PC-9 (cell line): Measurements from ENCODE around the gene SLC7A5. TPM values are rescaled to one million over a fixed set of nuclear protein-coding genes. Genes with fewer than 3 reads are reported as not detected.

ENCODE experiments used
- BruUV-seq: library from RNA; stranded (reverse); fragments of 400-500 nt; replicated peaks from 2 replicates; lab custom pipeline; 2021; lab: Mats Ljungman, UMichigan
- CTCF ChIA-PET: fragments of 300-600 bp; sonication (Branson Sonifier 250); formaldehyde crosslinking; loops from one replicate; lab custom pipeline; 2022; ENCODE audit warnings: antibody characterized with exemption; lab: Charles Lee
- POLR2A ChIA-PET: fragments of 300-600 bp; sonication (Branson Sonifier 250); formaldehyde crosslinking; loops from one replicate; lab custom pipeline; 2022; ENCODE audit warnings: antibody characterized with exemption; ENCODE audit not compliant: unreplicated experiment; lab: Charles Lee
- DNase-seq, 2 experiments: peaks; one replicate each; pipeline versions ENCODE4 v3.0.0 to v3.0.0-alpha.2; 2015 to 2022; ENCODE audit warnings: mixed read lengths in 1 of 2
- H2AFZ ChIP-seq: fragments of 200-600 bp; sonication (generic); 2 replicates; pipeline ENCODE4 v1.8.1; 2017; ENCODE audit warnings: antibody characterized with exemption
- H3F3A ChIP-seq: fragments of 200-600 bp; sonication (generic); 2 replicates; pipeline ENCODE4 v1.8.1; 2017; ENCODE audit warnings: antibody characterized with exemption, mild to moderate bottlenecking, low read depth; ENCODE audit not compliant: insufficient read depth
- H3K27ac ChIP-seq: fragments of 200-600 bp; sonication (generic); 2 replicates; pipeline ENCODE4 v1.6.1; 2016; ENCODE audit warnings: mixed run types
- H3K27me3 ChIP-seq: fragments of 200-600 bp; sonication (generic); 2 replicates; pipeline ENCODE4 v1.6.1; 2016; ENCODE audit warnings: low read depth, mixed run types; ENCODE audit not compliant: insufficient read depth
- H3K36me3 ChIP-seq: fragments of 200-600 bp; sonication (generic); 2 replicates; pipeline ENCODE4 v1.6.1; 2016; ENCODE audit warnings: low read depth, mixed run types
- H3K4me1 ChIP-seq: fragments of 200-600 bp; sonication (generic); replicated peaks from 2 replicates; pipeline ENCODE4 v1.6.1; 2016; ENCODE audit warnings: mixed run types; ENCODE audit not compliant: insufficient read depth
- H3K4me2 ChIP-seq: fragments of 200-600 bp; sonication (generic); 2 replicates; pipeline ENCODE4 v1.6.1; 2017; ENCODE audit warnings: mixed run types
- H3K4me3 ChIP-seq: fragments of 200-600 bp; sonication (generic); 2 replicates; pipeline ENCODE4 v1.6.1; 2016; ENCODE audit warnings: mixed run types
- H3K79me2 ChIP-seq: fragments of 200-600 bp; sonication (generic); 2 replicates; pipeline ENCODE4 v1.6.1; 2017; ENCODE audit warnings: low read depth, mixed run types
- H3K9me2 ChIP-seq: fragments of 200-600 bp; sonication (generic); 2 replicates; pipeline ENCODE4 v1.8.1; 2017; ENCODE audit warnings: mild to moderate bottlenecking; ENCODE audit not compliant: insufficient read depth
- H3K9me3 ChIP-seq: fragments of 200-600 bp; sonication (generic); 2 replicates; pipeline ENCODE4 v1.8.1; 2016; ENCODE audit warnings: low read depth; ENCODE audit not compliant: insufficient read depth
- H4K20me1 ChIP-seq: fragments of 200-600 bp; sonication (generic); 2 replicates; pipeline ENCODE4 v1.8.1; 2017; ENCODE audit not compliant: insufficient read depth
- EZH2 ChIP-seq: fragments of 200-600 bp; sonication (generic); IDR thresholded peaks from 2 replicates; pipeline ENCODE4 v1.8.0; 2017; ENCODE audit warnings: antibody characterized with exemption, low read depth
- intact Hi-C: fragments of 100-400 bp; cut with micrococcal nuclease; formaldehyde crosslinking; loops from one replicate; pipeline ENCODE4 v1.10.0; 2022; ENCODE audit not compliant: unreplicated experiment
- total RNA-seq: library from RNA; stranded (reverse); gene quantifications from 2 replicates; pipeline ENCODE4 v1.2.3, GENCODE V29; 2021
- TF ChIP-seq, protein P1 (sequence below): fragments of 200-600 bp; sonication (generic); conservative IDR thresholded peaks from 2 replicates; pipeline ENCODE4 v1.6.1; 2017; ENCODE audit warnings: mixed run types, antibody characterized with exemption, mild to moderate bottlenecking, moderate library complexity

Gene SLC7A5
- total RNA-seq, 1 experiment from 2014 or later, result 496 TPM

DNA sequence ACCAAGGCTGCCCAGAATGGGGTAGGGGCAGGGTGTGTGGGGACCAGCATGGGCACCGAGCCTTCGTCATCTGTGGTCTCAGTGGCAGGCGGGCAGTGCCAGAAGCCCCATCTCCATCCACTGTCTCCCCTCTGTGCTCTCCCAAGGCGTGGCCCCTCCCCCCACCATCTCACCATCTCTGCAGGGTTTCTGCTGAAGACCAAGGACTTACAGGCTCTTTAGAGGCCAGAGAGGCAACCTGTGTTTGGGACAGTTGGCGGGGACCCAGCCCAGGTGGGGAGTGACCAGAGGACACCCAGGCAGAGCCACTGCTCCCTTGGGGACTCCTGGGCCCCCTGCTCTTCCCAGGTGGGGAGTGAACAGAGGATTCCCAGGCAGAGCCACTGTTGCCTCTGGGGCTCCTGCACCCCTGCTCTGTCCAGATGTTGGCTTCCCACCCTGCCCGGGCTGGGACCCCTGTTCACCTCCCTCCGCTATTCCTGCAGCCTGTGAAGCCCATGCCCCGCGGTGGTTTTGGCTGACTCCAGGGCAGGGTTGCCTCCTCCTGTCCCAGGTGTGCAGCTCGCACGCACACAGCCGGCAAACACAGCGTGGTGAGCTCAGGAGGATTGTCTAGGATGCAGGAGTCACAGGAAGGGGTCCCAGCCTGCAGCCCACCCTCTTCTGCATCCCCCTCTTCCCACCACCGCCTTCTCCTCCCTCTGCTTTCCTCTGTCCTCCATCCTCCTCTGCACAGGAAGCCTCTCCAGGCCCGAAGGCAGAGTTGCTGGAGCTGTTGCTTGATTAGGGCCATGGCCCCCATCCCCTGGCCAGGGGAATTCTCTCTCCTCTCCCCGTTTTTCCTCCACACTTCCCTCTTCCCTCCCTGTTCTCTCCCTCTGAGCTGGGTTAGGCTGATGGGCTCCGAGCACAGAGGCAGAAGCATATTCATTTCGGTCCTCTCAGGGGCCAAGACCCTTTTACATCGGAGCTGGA lies 45.0 kb downstream of the SLC7A5 start:
- H3K36me3 ChIP-seq, result no peaks in the 10 kb centered on the region
- H2AFZ ChIP-seq, result no peak overlapping the region
- H3K27ac ChIP-seq, result no peak overlapping the region
- no peaks in the 10 kb centered on the region for H3K9me2 ChIP-seq
- no peaks in the 10 kb centered on the region for H3K79me2 ChIP-seq
- H3K27me3 ChIP-seq, result no peaks in the 10 kb centered on the region
- H3K4me3 ChIP-seq, result no peak overlapping the region
- peaks cover 21% of the 10 kb centered on the region; the same call in 1 of the 2 replicates for H3F3A ChIP-seq
- BruUV-seq, result no TSS peak
- no peak for DNase-seq
- no peaks in the 10 kb centered on the region for H3K9me3 ChIP-seq
- intact Hi-C loops, result no loop called here
- H3K4me1 ChIP-seq, result no peaks in the 10 kb centered on the region
- CTCF ChIA-PET, result interaction anchor here (1.3 kb wide), 1 partner anchor 25 kb away, joined by 4 read pairs; no protein-coding TSS in a partner anchor
- TF ChIP-seq EZH2, result no peak
- H4K20me1 ChIP-seq, result no peaks in the 10 kb centered on the region; the same call in none of the 2 replicates
- no peak overlapping the region for H3K4me2 ChIP-seq
- POLR2A ChIA-PET, result no interaction called here

DNA sequence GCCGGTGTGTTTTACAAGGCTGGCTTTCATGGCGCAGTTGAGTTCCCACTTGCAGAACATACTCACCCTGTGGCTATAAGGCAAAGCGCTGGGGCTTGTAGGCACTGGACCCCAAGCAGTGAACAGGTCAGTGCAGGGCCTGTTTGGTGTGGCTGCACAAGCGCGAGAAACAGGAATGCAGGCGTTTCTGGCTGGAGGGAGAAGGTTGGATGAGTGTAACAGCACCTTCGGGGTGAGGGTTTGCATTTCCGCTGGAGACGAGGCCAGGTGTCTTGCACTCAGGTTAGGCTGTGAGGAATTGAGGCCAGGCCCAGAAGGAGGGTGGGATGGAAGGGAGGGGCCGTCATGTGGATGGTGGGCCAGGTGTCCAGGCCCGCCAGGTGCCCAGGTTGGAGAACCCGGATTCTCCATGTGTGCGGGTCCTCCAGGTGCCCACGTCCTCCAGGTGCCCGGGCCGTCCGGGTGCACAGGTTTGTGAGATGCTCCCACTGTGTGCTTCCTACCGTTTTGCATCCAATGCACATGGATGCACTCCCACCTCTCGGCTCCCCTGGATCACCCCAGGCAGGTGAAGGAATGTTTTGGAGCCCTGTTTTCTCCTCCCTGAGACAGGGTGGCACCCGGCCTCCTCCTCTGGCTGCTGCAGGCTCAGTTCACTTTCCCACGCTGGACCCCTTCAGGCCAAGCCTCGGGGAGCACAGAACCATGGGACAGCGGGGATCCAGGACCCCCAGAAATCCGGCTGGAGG lies 46.0 kb downstream of the SLC7A5 start:
- ChIA-PET CTCF (no interaction called here), POLR2A (no interaction called here)
- intact Hi-C loops, result no loop called here
- Histone ChIP-seq H3K4me3 (no peak overlapping the region), H3F3A (peaks cover 12% of the 10 kb centered on the region; the same call in 1 of the 2 replicates), H2AFZ (no peak overlapping the region), H4K20me1 (no peaks in the 10 kb centered on the region), H3K36me3 (no peaks in the 10 kb centered on the region), H3K4me1 (no peaks in the 10 kb centered on the region), H3K9me3 (no peaks in the 10 kb centered on the region), H3K79me2 (no peaks in the 10 kb centered on the region), H3K27me3 (no peaks in the 10 kb centered on the region), H3K27ac (no peak overlapping the region), H3K4me2 (no peak overlapping the region), H3K9me2 (no peaks in the 10 kb centered on the region)
- BruUV-seq, result no TSS peak
- no peak for DNase-seq
- TF ChIP-seq, protein P1, sequence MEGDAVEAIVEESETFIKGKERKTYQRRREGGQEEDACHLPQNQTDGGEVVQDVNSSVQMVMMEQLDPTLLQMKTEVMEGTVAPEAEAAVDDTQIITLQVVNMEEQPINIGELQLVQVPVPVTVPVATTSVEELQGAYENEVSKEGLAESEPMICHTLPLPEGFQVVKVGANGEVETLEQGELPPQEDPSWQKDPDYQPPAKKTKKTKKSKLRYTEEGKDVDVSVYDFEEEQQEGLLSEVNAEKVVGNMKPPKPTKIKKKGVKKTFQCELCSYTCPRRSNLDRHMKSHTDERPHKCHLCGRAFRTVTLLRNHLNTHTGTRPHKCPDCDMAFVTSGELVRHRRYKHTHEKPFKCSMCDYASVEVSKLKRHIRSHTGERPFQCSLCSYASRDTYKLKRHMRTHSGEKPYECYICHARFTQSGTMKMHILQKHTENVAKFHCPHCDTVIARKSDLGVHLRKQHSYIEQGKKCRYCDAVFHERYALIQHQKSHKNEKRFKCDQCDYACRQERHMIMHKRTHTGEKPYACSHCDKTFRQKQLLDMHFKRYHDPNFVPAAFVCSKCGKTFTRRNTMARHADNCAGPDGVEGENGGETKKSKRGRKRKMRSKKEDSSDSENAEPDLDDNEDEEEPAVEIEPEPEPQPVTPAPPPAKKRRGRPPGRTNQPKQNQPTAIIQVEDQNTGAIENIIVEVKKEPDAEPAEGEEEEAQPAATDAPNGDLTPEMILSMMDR, result no peak
- no peak for TF ChIP-seq EZH2

DNA sequence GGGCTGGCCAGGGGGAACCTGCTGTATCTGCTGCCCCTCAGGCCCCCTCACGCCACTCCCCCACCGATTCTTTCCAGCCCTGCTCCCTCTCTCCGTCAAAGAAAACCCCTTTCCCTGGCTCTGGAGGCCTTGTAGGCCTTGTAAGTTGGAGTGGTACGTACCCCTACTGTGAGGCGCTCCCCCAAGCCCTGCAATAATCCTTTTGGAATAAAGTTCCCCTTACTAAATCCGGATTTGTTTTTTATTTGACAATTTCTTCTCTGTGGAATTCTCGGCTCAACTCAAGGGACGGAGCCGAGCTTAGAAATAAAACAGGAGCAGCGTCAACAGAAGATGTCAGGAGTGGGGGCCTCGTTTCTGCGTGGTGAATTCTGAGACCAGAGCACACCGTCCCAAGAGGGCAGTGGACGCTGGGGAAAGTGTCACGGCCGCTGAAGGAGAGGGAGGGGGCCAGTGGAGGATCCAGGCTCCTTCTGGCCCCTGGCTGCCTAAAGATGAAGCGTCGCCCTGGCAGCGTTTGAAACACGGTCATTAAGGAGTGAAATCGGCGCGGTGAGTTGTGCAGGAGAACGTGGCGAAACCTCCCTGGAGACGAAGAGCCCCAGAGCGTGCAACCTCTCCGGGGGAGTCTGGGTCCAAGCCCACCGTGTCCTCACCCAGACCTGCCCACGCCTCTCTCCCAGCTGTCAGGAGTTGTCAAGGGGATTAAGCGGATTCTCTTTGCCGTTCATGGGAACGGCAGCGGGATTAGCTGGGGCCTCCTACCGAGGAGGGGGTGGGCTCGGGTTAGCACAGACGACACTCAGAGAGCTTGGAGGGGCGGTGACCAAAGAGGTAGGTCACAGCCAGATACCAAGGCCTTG lies 47.0 kb downstream of the SLC7A5 start:
- TF ChIP-seq, protein P1, result no peak
- TF ChIP-seq EZH2, result no peak
- H3K4me2 ChIP-seq, result no peak overlapping the region
- no peaks in the 10 kb centered on the region for H3K9me2 ChIP-seq
- no peaks in the 10 kb centered on the region for H3K79me2 ChIP-seq
- H3K36me3 ChIP-seq, result no peaks in the 10 kb centered on the region
- DNase-seq, result no peak
- H3K27me3 ChIP-seq, result no peaks in the 10 kb centered on the region
- H3K4me1 ChIP-seq, result no peaks in the 10 kb centered on the region
- no peaks in the 10 kb centered on the region for H4K20me1 ChIP-seq
- H3K27ac ChIP-seq, result no peak overlapping the region
- POLR2A ChIA-PET, result no interaction called here
- CTCF ChIA-PET, result interaction anchor here (0.8 to 1.0 kb wide), 2 partner anchors 33 to 44 kb away, joined by 3 to 7 read pairs; no protein-coding TSS in a partner anchor
- 0 out of 2 replicates have a peak, but pooled peaks cover 5% of the 10 kb centered on the region for H3F3A ChIP-seq
- BruUV-seq, result no TSS peak
- intact Hi-C loops, result no loop called here
- peaks cover 7% of the 10 kb centered on the region for H3K9me3 ChIP-seq
- no peak overlapping the region for H3K4me3 ChIP-seq
- no peak overlapping the region for H2AFZ ChIP-seq
